KMS-11 (cell line): ENCODE results near the gene BRCA1.
"Not testable (repeated sequence)": the region's sequence is repeated elsewhere in the genome, so short reads cannot be mapped to it uniquely, and the experiment has no call there.

Source experiments
- H2AFZ ChIP-seq: fragments of 200-600 bp; sonication (generic); 2 replicates; pipeline ENCODE4 v1.6.1; 2016; ENCODE audit warnings: antibody characterized with exemption, mixed run types, low read depth
- H3K27ac ChIP-seq: fragments of 200-600 bp; sonication (generic); 2 replicates; pipeline ENCODE4 v1.6.1; 2016; ENCODE audit warnings: mild to moderate bottlenecking, mixed run types
- H3K27me3 ChIP-seq: fragments of 200-600 bp; sonication (generic); 2 replicates; pipeline ENCODE4 v1.6.1; 2017; ENCODE audit warnings: mild to moderate bottlenecking, low read depth, mixed run types, moderate library complexity; ENCODE audit not compliant: insufficient read depth
- H3K36me3 ChIP-seq: fragments of 200-600 bp; sonication (generic); 2 replicates; pipeline ENCODE4 v1.6.1; 2017; ENCODE audit warnings: mild to moderate bottlenecking, mixed run types; ENCODE audit not compliant: insufficient read depth
- H3K4me1 ChIP-seq: fragments of 200-600 bp; sonication (generic); 2 replicates; pipeline ENCODE4 v1.6.1; 2016; ENCODE audit warnings: mild to moderate bottlenecking, low read depth, mixed run types; ENCODE audit not compliant: poor library complexity, severe bottlenecking
- H3K4me2 ChIP-seq: fragments of 200-600 bp; sonication (generic); 2 replicates; pipeline ENCODE4 v1.7.0; 2016; ENCODE audit warnings: mild to moderate bottlenecking, mixed run types
- H3K4me3 ChIP-seq: fragments of 200-600 bp; sonication (generic); IDR thresholded peaks from 2 replicates; pipeline ENCODE4 v1.6.1; 2017; ENCODE audit warnings: low read depth, low read length, mixed read lengths; ENCODE audit not compliant: insufficient read depth
- H3K79me2 ChIP-seq: fragments of 200-600 bp; sonication (generic); 2 replicates; pipeline ENCODE4 v1.6.1; 2016; ENCODE audit warnings: low read depth, mixed run types; ENCODE audit not compliant: insufficient read depth
- H3K9ac ChIP-seq: fragments of 200-600 bp; sonication (generic); 2 replicates; pipeline ENCODE4 v1.6.1; 2016; ENCODE audit warnings: mild to moderate bottlenecking, mixed run types
- H4K20me1 ChIP-seq: fragments of 200-600 bp; sonication (generic); 2 replicates; pipeline ENCODE4 v1.6.1; 2016; ENCODE audit warnings: mild to moderate bottlenecking, mixed run types; ENCODE audit not compliant: insufficient read depth
- TF ChIP-seq, protein P1 (sequence below): fragments of 200-600 bp; sonication (generic); conservative IDR thresholded peaks from 2 replicates; pipeline ENCODE4 v1.6.1; 2017; ENCODE audit warnings: low read depth, mild to moderate bottlenecking, antibody characterized with exemption, low read length, moderate library complexity, mixed read lengths

The BRCA1 gene

DNA sequence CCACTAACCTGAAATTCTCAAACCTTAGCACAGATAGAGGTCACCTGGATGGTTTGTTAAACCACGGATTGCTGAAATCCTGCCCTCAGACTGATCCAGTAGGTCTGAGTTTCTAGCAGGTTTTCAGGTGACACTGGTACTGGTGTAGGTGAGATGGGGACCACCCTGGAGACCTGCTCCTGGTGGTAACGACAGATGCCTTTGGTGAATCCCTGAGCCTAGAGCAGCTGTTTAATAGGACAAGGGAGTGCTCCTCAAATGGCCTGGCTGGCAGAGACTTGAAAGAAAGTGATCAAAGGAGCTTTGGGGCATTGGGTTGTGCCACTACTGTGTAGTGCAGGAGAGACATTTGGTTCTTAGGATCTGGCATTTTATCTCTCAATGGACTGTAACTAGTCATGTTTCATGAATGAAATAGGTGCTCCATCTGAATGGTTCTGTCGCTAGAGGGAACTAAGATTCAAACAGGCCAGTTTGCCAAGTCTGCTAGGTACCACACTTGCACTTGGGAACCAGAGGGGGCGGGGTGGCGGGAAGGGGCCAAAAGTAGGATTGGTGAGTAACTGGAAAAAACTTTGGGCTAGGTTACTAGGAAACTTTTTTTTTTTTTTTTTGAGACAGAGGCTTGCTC lies 121.5 kb downstream of the BRCA1 start:
- Histone ChIP-seq H3K79me2 (peaks cover 21% of the 10 kb centered on the region), H3K4me1 (peaks cover 22% of the 10 kb centered on the region), H4K20me1 (0 out of 2 replicates have a peak, but pooled peaks cover 2% of the 10 kb centered on the region), H2AFZ (no peak overlapping the region), H3K36me3 (peaks cover 9% of the 10 kb centered on the region; the same call in 1 of the 2 replicates), H3K27ac (peak overlapping the region; percentile 9; the same call in 1 of the 2 replicates), H3K9ac (no peak overlapping the region), H3K4me2 (no peak overlapping the region), H3K4me3 (no peak overlapping the region), H3K27me3 (no peaks in the 10 kb centered on the region)
- TF ChIP-seq, protein P1, sequence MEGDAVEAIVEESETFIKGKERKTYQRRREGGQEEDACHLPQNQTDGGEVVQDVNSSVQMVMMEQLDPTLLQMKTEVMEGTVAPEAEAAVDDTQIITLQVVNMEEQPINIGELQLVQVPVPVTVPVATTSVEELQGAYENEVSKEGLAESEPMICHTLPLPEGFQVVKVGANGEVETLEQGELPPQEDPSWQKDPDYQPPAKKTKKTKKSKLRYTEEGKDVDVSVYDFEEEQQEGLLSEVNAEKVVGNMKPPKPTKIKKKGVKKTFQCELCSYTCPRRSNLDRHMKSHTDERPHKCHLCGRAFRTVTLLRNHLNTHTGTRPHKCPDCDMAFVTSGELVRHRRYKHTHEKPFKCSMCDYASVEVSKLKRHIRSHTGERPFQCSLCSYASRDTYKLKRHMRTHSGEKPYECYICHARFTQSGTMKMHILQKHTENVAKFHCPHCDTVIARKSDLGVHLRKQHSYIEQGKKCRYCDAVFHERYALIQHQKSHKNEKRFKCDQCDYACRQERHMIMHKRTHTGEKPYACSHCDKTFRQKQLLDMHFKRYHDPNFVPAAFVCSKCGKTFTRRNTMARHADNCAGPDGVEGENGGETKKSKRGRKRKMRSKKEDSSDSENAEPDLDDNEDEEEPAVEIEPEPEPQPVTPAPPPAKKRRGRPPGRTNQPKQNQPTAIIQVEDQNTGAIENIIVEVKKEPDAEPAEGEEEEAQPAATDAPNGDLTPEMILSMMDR, result no peak

DNA sequence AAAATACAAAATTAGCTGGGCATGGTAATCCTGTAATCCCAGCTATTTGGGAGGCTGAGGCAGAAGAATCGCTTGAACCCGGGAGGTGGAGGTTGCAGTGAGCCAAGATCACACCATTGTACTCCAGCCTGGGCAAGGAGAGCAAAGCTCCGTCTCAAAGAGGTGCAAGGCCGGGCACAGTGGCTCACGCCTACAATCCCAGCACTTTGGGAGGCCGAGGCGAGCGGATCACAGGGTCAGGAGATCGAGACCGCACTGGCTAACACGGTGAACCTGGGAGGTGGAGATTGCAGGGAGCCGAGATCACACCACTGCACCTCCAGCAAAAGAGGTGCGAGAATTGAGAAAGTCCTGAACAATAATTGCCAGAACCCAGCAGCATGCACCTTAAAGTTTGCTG lies 124.3 kb downstream of the BRCA1 start:
- H4K20me1 ChIP-seq, H3K9ac ChIP-seq, H3K27ac ChIP-seq, H3K4me3 ChIP-seq, H3K36me3 ChIP-seq, H2AFZ ChIP-seq, H3K27me3 ChIP-seq, H3K4me2 ChIP-seq: not testable (repeated sequence)
- Histone ChIP-seq H3K79me2 (peaks cover 21% of the 10 kb centered on the region), H3K4me1 (peaks cover 17% of the 10 kb centered on the region)

DNA sequence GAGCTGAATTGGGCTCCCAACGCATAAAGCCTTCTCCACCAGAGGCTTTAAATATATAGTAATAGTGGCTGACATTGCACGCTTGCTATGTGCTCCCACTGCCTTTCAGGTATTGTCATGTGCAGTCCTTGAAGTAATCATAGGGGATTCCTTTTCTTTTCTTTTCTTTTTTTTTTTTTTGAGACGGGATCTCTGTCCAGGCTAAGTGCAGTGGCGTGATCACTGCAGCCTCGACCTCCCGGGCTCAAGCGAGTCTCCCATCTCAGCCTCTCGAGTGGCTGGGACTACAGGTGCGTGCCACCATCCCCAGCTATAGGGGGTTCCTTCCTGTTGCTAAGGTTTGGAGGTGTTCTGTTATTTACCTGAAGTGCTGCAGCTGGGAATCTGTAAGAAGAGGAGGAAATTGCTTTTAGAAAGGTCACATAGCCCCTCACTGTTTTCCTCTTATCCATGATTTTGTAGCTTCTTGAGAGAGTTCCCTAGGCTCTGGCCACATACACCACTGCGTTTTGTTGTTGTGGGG lies 126.1 kb downstream of the BRCA1 start:
- H2AFZ ChIP-seq, result no peak overlapping the region
- H4K20me1 ChIP-seq, result 0 out of 2 replicates have a peak, but pooled peaks cover 2% of the 10 kb centered on the region
- H3K4me2 ChIP-seq, result peak overlapping the region; percentile 85
- H3K4me3 ChIP-seq, result no peak overlapping the region
- H3K79me2 ChIP-seq, result peaks cover 21% of the 10 kb centered on the region
- H3K27ac ChIP-seq, result peak overlapping the region; percentile 87
- H3K4me1 ChIP-seq, result peaks cover 17% of the 10 kb centered on the region
- TF ChIP-seq, protein P1, result no peak
- peaks cover 9% of the 10 kb centered on the region; the same call in 1 of the 2 replicates for H3K36me3 ChIP-seq
- H3K27me3 ChIP-seq, result no peaks in the 10 kb centered on the region
- peak overlapping the region; percentile 98 for H3K9ac ChIP-seq

GRCh38 chr17:42997984-42998938 lies 126.9 kb downstream of the BRCA1 start, which contains the start of gene RPL27:
RPL27 (plus strand) TSS chr17:42998419; CDS start chr17:42998751, 332 bp downstream.
- H3K27me3 ChIP-seq, result no peaks in the 10 kb centered on the region
- H4K20me1 ChIP-seq, result 0 out of 2 replicates have a peak, but pooled peaks cover 2% of the 10 kb centered on the region
- H3K27ac ChIP-seq, result peak within 1 kb of the TSS; percentile 87
- H3K4me1 ChIP-seq, result peaks cover 20% of the 10 kb centered on the region
- TF ChIP-seq, protein P1, result peak; percentile 85
- peaks cover 9% of the 10 kb centered on the region; the same call in 1 of the 2 replicates for H3K36me3 ChIP-seq
- no peak within 1 kb of the TSS for H3K4me3 ChIP-seq
- peak within 1 kb of the TSS; percentile 32; the same call in 1 of the 2 replicates for H2AFZ ChIP-seq
- H3K9ac ChIP-seq, result peak within 1 kb of the TSS; percentile 98
- peaks cover 21% of the 10 kb centered on the region for H3K79me2 ChIP-seq
- peak within 1 kb of the TSS; percentile 85 for H3K4me2 ChIP-seq
